ENCODE results near the gene SH3PXD2B. TPM values are rescaled to one million over a fixed set of nuclear protein-coding genes. Genes with fewer than 3 reads are reported as not detected.
"Not testable (repeated sequence)": the region's sequence is repeated elsewhere in the genome, so short reads cannot be mapped to it uniquely, and the experiment has no call there.

Gene SH3PXD2B
- total RNA-seq, 1 donor from 2014 or later, result 74.1 TPM

GRCh38 chr5:172353271-172353812 is 101.0 kb downstream of the SH3PXD2B start:
- no peaks in the 10 kb centered on the region for H3K9me3 Mint-ChIP-seq (ENCODE audit: unreplicated experiment)
- no peaks in the 10 kb centered on the region for H3K4me1 Mint-ChIP-seq (ENCODE audit: unreplicated experiment)
- no peak overlapping the region for H3K4me3 Mint-ChIP-seq (ENCODE audit: unreplicated experiment)
- H3K27ac Mint-ChIP-seq (ENCODE audit: unreplicated experiment), result no peak overlapping the region
- no peak for DNase-seq (ENCODE audit: low spot score)
- H3K36me3 Mint-ChIP-seq (ENCODE audit: low read depth, unreplicated experiment), result peaks cover 44% of the 10 kb centered on the region
- peaks cover 6% of the 10 kb centered on the region for H3K27me3 Mint-ChIP-seq (ENCODE audit: unreplicated experiment)
- TF ChIP-seq, protein P1, sequence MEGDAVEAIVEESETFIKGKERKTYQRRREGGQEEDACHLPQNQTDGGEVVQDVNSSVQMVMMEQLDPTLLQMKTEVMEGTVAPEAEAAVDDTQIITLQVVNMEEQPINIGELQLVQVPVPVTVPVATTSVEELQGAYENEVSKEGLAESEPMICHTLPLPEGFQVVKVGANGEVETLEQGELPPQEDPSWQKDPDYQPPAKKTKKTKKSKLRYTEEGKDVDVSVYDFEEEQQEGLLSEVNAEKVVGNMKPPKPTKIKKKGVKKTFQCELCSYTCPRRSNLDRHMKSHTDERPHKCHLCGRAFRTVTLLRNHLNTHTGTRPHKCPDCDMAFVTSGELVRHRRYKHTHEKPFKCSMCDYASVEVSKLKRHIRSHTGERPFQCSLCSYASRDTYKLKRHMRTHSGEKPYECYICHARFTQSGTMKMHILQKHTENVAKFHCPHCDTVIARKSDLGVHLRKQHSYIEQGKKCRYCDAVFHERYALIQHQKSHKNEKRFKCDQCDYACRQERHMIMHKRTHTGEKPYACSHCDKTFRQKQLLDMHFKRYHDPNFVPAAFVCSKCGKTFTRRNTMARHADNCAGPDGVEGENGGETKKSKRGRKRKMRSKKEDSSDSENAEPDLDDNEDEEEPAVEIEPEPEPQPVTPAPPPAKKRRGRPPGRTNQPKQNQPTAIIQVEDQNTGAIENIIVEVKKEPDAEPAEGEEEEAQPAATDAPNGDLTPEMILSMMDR (IDR thresholded peaks at IDR 0.05; ENCODE audit: unreplicated experiment), result no peak

- not testable (repeated sequence) for H3K27ac Mint-ChIP-seq (ENCODE audit: unreplicated experiment); DNase-seq (ENCODE audit: low spot score); H3K4me1 Mint-ChIP-seq (ENCODE audit: unreplicated experiment); H3K9me3 Mint-ChIP-seq (ENCODE audit: unreplicated experiment)
- Mint-ChIP-seq H3K4me3 (ENCODE audit: unreplicated experiment) (peak overlapping the region; percentile 16), H3K27me3 (ENCODE audit: unreplicated experiment) (peaks cover 10% of the 10 kb centered on the region), H3K36me3 (ENCODE audit: low read depth, unreplicated experiment) (peaks cover 42% of the 10 kb centered on the region)
These were observed 101.8 kb downstream of the SH3PXD2B start for GRCh38 chr5:172352526-172352925.

DNA sequence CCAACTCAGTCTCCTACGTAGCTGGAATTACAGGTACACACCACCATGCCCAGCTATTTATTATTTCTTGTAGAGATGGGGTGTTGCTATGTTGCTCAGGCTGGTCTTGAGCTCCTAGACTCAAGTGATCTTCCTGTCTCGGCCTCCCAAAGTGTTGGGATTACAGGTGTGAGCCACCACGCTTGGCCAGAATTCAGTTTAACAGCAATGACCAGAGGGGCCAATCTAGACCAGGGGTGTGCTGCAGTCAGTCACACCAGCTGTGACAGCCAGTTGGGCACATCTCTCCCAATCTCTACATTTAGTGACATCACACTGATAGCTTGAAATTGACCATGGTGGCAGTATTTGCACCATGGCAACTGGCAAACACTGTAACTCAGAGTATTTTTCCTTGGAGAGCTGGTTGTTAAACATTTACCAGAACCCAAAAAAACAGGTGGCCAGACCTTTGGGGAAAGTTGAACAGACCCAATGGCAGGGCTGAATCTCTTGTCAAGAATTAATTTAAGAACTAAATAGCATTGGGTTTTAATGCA is 103.0 kb downstream of the SH3PXD2B start:
- Mint-ChIP-seq H3K27me3 (ENCODE audit: unreplicated experiment) (peaks cover 7% of the 10 kb centered on the region), H3K27ac (ENCODE audit: unreplicated experiment) (no peak overlapping the region), H3K4me1 (ENCODE audit: unreplicated experiment) (no peaks in the 10 kb centered on the region), H3K4me3 (ENCODE audit: unreplicated experiment) (no peak overlapping the region), H3K36me3 (ENCODE audit: low read depth, unreplicated experiment) (peaks cover 46% of the 10 kb centered on the region), H3K9me3 (ENCODE audit: unreplicated experiment) (no peaks in the 10 kb centered on the region)
- no peak for DNase-seq (ENCODE audit: low spot score)
- TF ChIP-seq, protein P1 (IDR thresholded peaks at IDR 0.05; ENCODE audit: unreplicated experiment), result no peak

GRCh38 chr5:172350212-172351181 is 103.8 kb downstream of the SH3PXD2B start:
- no peak overlapping the region for H3K27ac Mint-ChIP-seq (ENCODE audit: unreplicated experiment)
- H3K36me3 Mint-ChIP-seq (ENCODE audit: low read depth, unreplicated experiment), result peaks cover 47% of the 10 kb centered on the region

DNA sequence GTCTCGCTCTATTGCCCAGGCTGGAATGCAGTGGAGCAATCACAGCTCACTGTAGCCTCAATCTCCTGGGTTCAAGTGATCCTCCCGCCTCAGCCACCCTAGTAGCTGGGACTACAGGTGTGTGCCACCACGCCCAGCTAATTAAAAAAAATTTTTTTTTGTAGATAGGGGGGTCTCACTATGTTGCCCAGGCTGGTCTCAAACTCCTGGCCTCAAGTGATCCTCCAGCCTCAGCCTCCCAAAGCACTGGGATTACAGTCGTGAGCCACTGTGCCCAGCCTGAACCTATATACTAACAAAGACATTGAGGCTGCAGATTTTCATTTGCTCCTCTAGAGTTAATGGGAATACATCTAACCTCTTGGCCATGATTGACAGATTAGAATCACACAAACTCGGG is 105.6 kb downstream of the SH3PXD2B start:
- not testable (repeated sequence) for H3K27ac Mint-ChIP-seq (ENCODE audit: unreplicated experiment); H3K9me3 Mint-ChIP-seq (ENCODE audit: unreplicated experiment); H3K27me3 Mint-ChIP-seq (ENCODE audit: unreplicated experiment); H3K4me3 Mint-ChIP-seq (ENCODE audit: unreplicated experiment); DNase-seq (ENCODE audit: low spot score); H3K4me1 Mint-ChIP-seq (ENCODE audit: unreplicated experiment)
- H3K36me3 Mint-ChIP-seq (ENCODE audit: low read depth, unreplicated experiment), result peaks cover 54% of the 10 kb centered on the region

More at GRCh38 chr5:172350212-172351181, 103.8 kb downstream of the SH3PXD2B start:
- Mint-ChIP-seq H3K4me3 (ENCODE audit: unreplicated experiment) (no peak overlapping the region), H3K9me3 (ENCODE audit: unreplicated experiment) (no peaks in the 10 kb centered on the region), H3K4me1 (ENCODE audit: unreplicated experiment) (no peaks in the 10 kb centered on the region), H3K27me3 (ENCODE audit: unreplicated experiment) (peaks cover 7% of the 10 kb centered on the region)
- TF ChIP-seq, protein P1 (IDR thresholded peaks at IDR 0.05; ENCODE audit: unreplicated experiment), result no peak
- no peak for DNase-seq (ENCODE audit: low spot score)

Data from endothelial cell (in vitro differentiated cells).